ENCODE results near the gene MRPL2.

MRPL2 gene

GRCh38 chr6:43016943-43017334, 42.3 kb downstream of the MRPL2 start:
- DNase-seq: no peak

GRCh38 chr6:43016176-43016942, 42.9 kb downstream of the MRPL2 start:
- peak in 2 of 3 donors; percentile 14 to 17 for DNase-seq

GRCh38 chr6:43014434-43014909, 44.8 kb downstream of the MRPL2 start:
- peak; percentile 3 to 33 (median 7) for DNase-seq

GRCh38 chr6:43013843-43014433, 45.3 kb downstream of the MRPL2 start, which contains the start of the genes KLHDC3 and MEA1:
Gene KLHDC3, plus strand, starts transcription at chr6:43014249. Its CDS starts 2,944 bp downstream, at chr6:43017193.
Gene MEA1, minus strand, starts transcription at chr6:43013946. Its CDS starts 133 bp downstream, at chr6:43013813.
- peak; percentile 99 to 100 (median 100) for DNase-seq

- DNase-seq: peak; percentile 20 to 25 (median 21)
Observed at GRCh38 chr6:43013097-43013842, 46.0 kb downstream of the MRPL2 start.

- DNase-seq: no peak
Observed at GRCh38 chr6:43012364-43012763, 46.9 kb downstream of the MRPL2 start.

GRCh38 chr6:43011207-43011606, 48.0 kb downstream of the MRPL2 start:
- no peak for DNase-seq

GRCh38 chr6:43009124-43009523, 50.1 kb downstream of the MRPL2 start:
- DNase-seq: peak; percentile 36 to 52 (median 43)

GRCh38 chr6:43007126-43007525, 52.1 kb downstream of the MRPL2 start:
- no peak for DNase-seq

GRCh38 chr6:43006251-43006650, 53.0 kb downstream of the MRPL2 start:
- DNase-seq: no peak

GRCh38 chr6:43005844-43006243, 53.4 kb downstream of the MRPL2 start:
- no peak for DNase-seq
